HG03520 (cell line): ENCODE measurements around the gene NRF1.

Experiments used
- ATAC-seq: cut with Tn5 transposase; IDR thresholded peaks from one replicate; pipeline ENCODE4 v1.9.1; 2021; ENCODE audit warnings: mild to moderate bottlenecking, moderate library complexity; ENCODE audit not compliant: unreplicated experiment

Gene NRF1

DNA sequence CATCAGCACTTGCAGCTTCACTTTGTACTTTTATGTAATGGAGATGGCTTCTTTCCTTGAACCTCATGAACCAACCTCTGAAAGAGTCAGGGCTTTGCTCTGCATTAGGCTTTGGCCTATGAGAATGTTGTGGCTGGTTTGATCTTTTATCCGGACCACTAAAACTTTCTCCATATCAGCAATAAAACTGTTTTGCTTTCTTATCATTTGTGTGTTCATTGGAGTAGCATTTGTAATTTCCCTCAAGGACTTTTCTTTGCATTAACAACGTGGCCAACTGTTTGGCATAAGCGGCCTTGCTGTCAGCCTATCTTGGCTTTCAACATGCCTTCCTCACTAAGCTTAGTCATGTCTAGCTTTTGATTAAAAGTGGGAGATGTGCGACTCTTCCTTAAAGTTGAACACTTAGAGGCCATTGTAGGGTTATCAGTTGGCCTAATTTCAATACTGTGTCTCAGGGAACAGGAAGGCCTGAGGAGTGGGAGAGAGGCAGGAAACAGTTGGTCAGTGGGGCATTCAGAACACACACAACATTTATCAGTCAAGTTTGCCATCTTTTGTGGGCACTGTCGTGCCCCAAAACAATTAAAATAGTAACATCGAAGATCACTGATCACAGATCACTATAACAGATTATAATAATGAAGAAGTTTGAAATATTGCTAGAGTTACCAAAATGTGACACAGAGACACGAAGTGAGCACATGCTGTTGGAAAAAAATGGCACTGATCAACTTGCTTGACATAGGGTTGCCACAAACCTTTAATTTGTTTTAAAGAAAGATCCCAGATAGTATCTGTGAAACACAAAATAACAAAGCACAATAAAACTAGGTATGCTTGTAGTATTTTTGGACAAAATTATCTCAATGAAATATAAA, 64.7 kb downstream of the NRF1 start:
- ATAC-seq: no peak

DNA sequence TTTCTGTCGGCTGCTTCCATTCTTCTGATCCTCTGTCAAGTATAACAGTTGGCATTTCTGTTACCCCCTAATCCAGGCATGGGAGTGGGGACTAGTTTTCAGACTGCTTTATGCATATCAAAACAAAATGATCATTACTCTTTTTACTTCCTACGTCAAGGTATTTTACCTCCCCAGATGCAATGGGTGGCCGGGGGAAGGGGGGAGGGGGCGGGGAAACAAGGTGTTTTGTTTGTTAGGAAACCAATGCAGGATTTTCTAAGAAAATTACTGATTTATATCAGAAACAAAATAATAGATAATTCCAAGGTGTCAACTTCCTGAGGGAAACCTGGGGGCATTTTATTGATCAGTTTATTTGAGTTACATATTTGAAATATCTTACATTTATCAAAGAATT, 66.3 kb downstream of the NRF1 start:
- no peak for ATAC-seq

DNA sequence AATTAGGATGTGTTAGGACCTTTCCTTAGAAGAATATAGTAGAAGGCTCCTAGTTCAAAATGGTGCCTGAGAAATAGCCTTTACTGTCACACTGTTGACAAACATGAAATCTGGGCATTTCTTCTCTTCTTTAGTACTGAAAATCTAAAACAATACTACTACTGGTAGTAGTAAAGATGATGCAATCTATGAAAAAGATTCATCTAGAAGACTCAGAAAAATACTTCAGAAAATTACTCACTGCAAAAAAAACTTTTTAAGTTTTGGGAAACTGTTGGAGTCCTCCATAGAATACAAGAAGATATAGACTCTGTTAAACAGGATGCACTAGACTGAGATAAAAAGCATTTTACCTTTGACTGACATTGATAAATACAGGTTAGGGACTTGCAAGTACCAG, 67.1 kb downstream of the NRF1 start:
- ATAC-seq: no peak

DNA sequence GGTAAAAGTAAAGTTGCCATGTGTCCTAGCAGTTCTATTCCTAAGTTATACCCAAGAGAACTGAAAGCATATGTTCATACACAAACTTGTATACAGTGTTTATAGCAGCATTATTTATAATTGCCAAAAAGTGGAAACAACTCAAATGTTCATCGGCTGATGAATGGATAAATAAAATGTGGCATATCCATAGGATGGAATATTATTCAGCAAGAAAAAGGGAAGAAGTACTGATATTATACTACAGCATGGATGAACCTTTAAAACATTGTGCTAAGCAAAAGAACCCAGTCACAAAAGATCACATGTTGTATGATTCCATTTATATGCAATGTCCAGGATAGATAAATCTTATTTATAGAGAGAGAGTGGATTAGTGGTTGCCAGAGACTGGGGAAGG, 68.9 kb downstream of the NRF1 start:
- ATAC-seq: no peak

DNA sequence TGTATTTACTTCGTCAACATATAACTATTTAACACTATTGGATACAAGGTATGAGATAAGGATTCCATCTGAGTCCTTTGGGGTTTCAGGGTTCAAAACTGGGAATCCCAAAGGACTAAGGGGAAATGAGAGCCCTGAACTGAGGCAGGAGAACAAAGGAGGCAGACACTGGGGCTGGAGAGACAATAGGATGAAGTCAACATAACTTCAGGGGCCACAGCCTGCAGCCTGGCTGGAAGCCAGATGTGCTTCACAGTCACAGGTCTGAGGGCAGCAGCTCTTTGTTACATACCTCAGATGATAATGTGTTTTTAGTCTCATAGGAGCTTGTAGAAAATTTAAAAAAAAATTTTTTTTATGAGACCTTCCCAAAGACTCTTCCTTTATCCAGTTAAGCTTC, 73.3 kb downstream of the NRF1 start:
- no peak for ATAC-seq

DNA sequence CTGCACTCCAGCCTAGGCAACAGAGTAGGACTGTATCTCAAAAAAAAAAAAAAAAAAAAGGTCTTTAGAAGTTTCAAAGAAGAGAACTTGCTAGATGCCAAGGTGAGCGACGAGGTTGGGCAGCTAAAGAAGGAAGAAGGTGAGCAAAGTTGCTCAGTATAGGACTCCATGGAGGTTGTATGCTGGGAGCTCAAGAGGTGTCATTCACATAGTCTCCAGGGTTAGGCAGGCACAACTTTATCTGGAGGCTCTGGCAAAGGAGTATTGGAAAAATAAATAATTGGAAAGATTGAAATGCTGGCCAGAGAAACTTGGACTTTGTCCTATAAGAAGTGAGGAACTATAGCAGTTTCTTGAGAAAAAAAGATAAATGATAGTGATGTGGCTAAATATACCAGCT, 74.5 kb downstream of the NRF1 start:
- no peak for ATAC-seq

DNA sequence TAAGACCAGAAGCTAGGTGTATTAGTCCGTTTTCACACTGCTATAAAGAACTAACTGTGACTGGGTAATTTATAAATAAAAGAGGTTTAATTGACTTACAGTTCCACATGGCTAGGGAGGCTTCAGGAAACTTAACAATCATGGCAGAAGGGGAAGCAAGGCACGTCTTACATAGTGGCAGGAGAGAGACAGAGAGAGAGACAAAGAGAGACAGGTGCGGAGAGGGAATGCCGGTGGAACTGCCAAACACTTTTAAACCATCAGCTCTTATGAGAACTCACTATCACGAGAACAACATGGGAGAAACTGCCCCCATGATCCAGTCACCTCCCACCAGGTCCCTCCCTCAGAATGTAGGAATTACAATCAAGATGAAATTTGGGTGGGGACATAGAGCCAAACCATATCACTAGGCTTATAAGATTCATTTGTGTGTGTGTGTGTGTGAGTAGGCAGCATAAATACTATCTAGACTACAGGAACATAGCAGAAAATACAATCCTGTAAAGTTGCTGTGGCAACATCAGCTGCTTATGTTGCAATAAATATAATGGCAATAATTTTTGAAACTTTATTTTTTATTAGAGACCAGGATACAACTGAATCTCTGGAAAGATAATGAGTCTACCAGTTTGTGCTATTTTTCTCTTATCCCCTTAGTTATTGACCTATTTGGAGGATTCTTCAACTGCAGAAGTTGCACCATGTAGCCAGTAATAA, 77.1 kb downstream of the NRF1 start:
- ATAC-seq: no peak

DNA sequence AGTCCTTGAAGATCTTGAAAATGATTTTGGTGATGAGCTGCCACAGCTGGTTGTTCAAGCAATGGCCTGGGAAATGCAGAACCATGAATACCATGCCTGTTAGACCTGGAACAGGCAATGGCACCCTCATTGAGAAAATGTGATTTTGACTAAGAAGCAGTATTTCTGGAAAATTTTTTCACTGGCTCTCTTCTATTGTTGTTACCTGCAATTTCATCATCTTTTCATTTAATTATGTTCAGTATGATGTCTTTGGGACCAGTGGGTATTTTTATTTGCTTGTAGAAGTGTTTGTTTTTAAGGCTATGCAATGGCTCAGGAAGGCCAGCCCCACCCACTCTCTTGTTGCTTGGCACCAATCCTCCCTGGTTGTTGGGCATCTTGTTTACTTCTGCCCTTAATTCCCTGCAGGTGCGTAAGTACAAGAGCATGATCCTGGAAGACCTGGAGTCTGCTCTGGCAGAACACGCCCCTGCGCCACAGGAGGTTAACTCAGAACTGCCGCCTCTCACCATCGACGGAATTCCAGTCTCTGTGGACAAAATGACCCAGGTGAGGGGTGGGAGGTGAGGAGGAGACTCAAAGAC, 78.6 kb downstream of the NRF1 start:
- ATAC-seq: no peak

DNA sequence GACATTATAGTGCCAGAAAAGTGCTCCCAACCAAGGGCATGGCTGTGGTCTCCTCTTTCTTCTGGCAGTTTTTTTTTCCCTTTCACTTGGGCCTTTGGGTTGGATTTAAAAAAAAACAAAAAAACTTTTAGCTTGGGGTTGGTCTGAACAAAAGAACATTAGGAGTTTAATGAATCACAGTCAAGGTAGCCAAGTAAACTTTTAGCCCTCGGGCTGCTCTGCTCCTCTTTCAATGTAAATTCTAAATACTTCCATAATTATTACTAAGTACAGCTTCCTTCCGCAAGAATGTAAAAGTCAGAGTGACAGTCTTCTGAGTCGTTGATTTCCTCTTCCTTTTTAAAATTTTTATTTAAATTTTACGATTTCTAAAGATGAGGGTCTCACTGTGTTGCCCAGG, 79.2 kb downstream of the NRF1 start:
- no peak for ATAC-seq

DNA sequence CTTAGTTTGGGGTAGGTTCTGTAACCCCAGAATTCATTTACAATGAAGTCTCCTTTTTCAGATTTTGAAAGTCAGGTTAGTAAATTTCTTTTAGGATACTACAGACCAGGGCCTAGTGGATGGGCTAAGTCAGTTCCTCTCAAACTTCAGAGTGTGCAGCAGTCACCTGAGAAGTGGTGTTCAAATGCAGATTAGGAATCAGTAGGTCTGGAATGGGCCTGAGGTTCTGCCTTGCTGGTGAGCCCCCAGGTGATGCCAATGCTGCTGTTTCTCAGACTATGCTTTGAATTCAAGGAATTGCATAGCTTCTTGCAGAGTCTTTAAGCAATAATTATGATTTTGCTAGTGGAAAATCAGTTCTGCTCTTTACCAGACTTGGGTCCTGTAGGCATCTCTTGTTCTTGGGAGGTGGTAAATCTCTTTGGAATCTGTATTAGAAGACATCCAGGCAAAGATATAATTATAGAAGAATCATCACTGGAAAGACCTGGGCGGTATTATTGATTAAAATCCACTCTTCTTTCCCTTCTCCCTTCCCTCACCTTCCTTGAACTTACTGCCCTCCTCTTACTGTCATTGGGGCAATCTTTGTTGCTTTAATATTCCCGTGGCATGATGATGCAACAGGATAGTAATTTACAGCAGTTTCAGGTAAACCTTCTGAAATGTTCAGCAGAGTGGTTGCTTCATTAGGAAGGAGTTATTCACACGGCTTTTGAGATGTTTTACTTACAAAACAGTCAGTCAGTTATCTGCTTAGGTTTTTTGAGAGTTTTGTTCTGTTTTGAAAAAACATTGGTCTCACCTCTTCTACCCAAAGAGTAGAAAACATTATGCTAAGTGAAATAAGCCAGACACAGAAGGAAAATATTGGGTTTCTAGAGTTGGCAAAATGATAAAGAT, 87.2 kb downstream of the NRF1 start:
- ATAC-seq: no peak

DNA sequence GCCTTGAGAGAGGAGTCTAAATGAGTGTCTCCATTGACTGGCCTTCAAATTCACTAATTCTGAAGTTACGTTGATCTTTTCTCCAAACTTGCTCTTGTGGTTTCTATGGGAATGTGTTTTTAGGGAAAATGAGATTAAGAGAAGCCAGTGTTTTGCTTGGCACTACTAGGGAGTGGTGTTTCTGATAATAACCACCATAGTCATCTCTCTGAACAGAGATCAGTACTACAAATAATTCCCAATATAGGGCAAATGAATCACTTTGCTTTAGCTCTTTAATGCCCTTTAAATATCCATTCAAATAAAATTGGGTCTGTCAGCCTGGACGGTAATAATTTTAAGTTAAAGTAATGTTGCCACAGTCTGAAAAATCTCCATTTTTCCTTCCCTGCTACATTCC, 90.8 kb downstream of the NRF1 start:
- no peak for ATAC-seq

DNA sequence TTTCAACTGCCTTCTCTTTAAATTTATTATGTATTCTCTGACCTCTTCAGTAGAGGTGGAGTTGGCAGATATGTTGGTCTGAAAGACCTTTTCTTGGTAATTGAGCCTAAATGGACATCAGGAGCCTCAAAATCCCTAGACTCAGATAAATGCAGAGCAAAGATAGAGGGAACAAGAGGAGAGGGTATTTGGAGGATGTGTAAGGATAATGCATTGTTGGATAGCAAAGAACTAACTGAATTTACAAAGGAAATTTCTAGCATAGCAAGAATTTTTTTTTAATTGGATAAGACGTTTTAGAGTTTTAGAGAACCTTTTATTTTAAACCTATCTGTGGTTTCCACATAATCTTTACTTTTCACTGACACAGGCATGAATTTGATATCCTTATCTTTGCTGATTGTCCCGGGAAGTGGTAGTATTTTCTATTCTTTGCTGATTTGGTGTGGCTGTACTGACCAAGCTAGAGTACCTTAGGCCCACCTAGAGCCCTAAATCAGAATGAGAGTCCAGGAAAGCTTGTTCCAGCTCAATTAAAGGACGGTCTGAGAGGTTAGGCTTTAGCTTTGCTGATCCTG, 91.3 kb downstream of the NRF1 start:
- no peak for ATAC-seq

DNA sequence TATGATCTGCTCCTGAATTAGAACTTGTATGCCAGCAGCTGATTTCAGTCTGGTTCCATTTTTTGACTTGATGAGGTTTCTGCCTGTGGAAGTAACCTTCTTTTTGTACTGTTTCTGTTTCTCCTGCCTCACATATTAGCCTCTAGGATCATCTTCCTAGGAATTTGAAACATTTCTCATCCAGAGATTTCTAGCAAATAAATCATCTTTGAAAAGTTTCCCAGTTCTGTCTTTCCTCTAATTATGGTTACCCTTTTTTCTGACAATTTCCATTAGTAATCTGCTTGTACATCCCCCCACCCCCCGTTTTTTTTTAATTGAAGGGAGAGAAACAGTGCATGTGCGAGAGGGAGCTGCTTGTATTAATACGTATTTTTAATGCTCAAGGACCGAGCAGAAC, 92.2 kb downstream of the NRF1 start:
- ATAC-seq: no peak

DNA sequence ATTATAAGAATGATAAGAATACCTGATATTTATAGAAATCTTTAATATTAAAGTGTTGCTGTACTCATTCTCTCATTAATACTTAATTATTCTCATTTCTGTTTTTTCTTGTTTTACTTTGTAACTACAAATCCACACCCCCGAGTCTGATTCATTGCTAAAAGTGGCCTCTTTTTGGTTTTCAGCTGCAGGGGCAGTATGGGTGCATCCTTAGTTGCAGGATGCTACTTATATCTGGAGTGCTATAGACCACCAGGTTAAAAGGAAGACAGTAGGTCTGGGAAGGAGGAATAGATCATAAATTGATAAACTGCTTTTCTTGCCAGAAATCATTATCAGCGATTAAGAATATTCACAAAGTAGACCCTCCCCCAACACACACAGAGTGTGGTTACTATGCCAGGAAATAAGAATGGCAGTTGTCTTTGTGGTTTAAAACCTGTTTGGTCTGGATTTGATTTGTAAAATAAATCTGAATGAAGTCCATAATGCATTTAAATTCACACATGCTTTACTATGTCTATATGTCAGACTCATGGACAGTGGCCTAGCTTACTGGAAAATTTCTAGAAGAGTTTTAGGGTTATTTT, 96.5 kb downstream of the NRF1 start:
- ATAC-seq: no peak

DNA sequence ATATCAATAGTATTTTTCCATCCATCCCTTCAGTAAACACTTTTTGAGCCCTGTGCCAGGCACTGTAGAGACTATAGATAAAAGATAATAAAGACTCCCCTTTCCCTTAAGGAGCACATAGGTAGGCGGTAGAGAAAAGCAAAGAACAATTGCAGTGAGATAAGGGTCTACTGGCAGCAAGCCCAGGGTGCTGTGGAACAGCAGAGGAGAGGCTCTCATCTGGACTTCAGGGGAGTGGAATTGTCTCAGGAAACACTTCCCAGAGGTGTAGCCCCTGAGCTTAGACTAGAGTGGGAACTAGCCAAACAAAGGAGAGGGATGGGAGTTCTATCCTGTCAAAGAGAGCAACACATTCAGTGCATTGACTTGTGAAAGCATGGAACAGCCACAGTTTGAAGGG, 102.0 kb downstream of the NRF1 start:
- ATAC-seq: no peak

DNA sequence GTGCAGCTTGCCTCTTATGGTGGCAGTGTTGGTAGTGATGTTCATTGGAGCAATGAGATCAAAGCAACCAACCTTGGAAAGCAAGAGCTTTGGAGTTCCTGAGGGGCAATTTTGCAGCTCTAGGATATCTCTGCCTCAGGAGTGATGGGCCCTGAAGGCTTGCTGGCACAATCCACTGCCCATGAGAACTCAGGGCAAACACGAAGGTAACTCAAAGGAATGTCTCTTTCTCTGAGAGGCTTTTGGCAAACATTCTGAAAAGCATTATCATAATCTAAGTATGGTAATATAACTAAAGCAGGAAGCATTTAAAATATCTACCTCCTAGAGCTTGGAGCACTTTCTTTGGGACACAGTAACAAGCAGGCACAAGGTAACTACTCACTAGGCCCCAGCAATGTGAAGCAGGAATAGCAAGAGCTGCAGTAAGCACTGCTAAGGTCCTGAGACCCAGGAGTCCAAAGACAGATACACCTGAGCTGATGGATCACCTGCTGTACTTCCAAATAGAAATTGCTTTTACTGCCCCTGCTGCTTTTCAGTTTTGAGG, 103.1 kb downstream of the NRF1 start:
- no peak for ATAC-seq

DNA sequence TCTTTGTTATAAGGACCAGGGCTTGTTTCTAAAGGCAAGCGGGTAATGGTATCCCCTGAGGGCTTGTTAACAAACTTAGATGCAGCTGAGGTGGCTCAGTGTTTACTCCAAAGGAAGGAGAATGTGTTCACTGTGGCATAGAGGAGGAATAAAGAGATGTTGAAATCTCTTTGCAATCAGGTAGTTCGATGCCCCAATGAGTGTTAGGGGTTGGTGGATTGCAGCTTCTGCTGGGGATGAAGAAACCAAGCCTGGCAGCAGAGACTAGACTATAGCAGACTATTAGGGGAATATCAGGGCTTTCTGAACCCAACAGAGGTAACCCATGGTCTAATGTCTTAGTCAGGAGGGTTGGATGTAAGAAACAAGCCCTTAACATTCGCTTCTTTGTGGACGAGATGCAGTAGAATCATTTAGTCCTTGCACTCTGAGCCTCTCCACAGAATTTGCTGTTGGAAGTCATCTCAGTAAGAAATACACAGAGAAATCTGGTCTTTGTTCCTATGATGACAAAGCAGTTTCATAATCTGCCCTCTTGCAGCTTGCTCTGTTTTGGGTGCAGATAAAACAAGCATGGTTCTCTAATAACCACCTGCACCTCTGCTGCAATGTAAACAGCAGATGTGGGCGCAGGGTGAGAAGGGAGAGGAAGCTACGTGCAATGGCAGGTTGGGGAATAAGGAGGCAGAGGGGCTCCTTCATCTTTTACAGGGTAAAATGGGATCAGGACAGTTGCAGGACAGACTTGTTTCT, 108.6 kb downstream of the NRF1 start:
- ATAC-seq: no peak

DNA sequence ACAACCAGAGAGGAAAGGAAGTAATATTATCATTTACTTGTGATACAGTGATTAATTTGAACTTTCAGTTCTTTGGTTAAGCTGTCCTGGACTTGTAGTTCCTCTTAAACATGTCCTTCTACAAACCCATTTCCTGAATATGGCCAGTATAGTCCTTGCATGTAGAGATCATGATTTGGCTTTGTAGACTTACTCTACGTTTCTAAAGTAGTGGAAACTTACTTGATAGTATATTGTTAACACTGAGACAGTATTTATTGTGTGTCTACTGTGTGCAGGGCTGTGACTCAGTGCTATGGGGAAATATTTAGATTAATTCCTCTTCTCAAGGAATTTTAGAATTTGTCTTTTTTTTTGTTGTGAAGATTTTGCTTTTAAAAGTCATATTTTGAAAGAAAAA, 109.5 kb downstream of the NRF1 start:
- ATAC-seq: no peak

DNA sequence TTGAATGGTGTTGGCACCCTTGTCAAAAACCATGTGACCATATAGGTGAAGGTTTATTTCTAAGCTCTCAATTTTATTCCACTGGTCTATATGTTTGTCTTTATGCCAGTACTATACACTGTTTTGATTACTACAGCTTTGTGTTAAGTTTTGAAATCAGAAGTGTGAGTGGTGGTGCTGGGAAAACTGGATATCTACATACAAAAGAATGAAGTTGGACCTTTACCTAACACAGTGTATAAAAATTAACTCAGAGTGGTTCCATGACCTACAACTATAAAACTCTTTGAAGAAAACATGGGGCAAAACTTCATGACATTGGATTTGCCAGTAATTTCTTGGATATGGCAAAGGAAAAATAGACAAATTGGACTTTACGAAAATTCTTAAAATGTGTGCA, 112.2 kb downstream of the NRF1 start:
- no peak for ATAC-seq
